HG03457 (cell line): ENCODE data around the gene QRICH2.
"Not testable (repeated sequence)": the region's sequence is repeated elsewhere in the genome, so short reads cannot be mapped to it uniquely, and the experiment has no call there.

ENCODE experiments used
- ATAC-seq: cut with Tn5 transposase; IDR thresholded peaks from one replicate; pipeline ENCODE4 v1.9.1; 2021; ENCODE audit warnings: moderate number of reproducible peaks; ENCODE audit not compliant: unreplicated experiment

The QRICH2 gene

GRCh38 chr17:76333673-76334505 is 25.8 kb upstream of the QRICH2 start:
- no peak for ATAC-seq

DNA sequence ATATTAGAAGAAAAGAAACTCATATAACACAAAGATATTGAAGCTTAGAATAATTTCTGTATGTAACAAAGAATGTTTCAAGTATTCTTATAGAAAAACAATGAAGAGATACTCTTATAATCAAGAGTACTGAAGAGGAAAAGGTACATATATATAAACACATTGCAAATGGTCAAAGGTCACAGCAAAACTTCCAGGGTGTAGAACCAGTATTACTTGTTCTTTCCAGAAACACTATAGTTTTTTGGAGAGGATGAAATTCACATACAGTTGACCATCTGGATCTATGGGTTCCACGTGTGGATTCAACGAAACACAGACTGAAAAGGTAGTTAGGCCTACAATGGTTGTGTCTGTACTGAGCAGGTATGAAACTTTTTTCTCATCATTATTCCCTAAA is 23.0 kb upstream of the QRICH2 start:
- no peak for ATAC-seq

DNA sequence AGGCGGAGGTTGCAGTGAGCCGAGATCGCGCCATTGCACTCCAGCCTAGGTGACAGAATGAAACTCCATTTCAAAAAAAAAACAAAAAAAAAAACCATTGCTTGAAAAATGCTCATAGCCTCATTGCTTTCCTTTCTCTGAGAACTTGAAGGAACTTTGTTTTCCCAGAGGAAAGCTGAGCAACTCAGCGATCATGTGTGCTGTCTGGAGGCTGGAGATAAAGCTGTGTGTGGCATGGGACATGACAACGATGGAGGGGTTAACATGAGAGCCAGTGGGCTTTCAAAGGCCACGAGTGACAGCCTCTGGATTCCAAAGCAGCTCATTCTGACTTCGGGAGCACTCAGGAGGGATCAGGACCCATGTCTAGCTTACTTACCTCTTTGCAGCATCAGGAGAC is 21.6 kb upstream of the QRICH2 start:
- ATAC-seq, result no peak

GRCh38 chr17:76327696-76328095 is 19.6 kb upstream of the QRICH2 start:
- ATAC-seq, result no peak

- ATAC-seq, result no peak
These were observed 18.2 kb upstream of the QRICH2 start for GRCh38 chr17:76326306-76326705.

- no peak for ATAC-seq
These were observed 10.5 kb upstream of the QRICH2 start for GRCh38 chr17:76318586-76318985.

DNA sequence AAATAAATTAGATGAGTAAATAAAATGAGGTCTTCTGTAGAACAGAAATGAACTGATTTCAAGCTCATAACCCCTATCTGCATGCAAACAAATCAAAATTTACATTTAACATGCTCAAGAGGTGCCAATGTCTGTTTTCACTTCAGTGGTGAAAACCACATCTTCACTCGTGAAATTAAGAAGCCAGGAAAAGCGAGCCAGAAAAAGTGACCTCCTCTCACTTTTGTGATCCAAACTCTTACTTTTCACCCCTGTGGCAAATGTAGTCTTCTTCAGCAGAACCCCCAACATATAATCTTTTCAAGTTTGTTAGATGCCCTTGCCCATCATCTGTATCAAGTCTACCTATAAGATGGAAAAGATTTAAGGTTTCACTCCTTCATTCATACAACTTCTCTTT is 9.5 kb upstream of the QRICH2 start:
- no peak for ATAC-seq

GRCh38 chr17:76314392-76315227 is 6.5 kb upstream of the QRICH2 start:
- no peak for ATAC-seq

GRCh38 chr17:76312735-76313134 is 4.7 kb upstream of the QRICH2 start:
- no peak for ATAC-seq

DNA sequence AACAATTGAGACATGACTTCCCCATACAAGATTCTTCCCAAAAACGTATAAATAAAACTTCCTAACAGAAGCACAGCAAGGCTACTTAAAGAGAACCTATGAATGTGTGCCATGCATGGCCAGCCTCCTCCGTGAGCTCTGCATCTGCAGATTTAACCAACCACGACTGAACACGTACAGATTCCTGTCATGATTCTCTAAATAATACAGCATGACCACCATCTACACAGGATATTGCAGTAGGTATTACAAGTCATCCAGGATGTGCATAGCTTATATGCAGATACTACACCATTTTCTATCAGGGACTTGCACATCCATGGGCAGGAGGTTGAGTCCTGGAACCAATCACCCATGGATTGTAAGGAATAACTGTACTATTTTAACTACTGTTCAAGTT is 1.4 kb upstream of the QRICH2 start:
- ATAC-seq, result no peak

DNA sequence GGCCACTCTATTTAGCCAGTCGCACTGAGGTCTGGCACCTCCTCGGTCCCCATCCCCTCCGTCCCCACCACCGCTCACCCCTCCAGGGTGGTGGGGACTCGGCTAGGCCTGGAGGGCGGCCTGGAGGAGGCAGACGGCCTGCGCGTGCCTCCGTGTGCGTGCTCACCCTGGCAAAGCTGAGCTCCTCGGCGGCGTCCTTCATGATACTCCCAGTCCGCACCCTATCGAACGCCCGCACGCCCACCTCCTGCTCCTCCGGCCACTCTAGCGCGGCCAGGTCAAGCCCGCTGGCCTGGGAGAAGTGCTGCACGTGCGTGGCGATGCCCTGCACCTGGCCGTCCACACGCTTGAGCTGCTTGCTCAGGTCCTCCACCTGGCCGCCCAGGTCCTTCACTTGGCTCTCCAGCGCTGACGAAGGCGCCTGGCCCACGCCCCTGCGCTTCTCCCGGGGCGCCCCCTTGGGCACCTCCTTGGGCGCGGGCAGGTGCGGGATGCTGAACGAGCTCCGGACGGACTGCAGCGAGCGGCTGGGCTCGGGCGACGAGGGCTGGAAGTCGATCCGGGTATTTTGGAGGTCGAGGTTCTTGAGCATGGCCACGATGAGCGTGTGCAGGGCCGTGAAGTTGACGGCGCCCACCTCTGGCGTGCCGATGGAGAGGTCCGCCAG is 644 bp downstream of the QRICH2 start:
- ATAC-seq, result no peak

- ATAC-seq, result not testable (repeated sequence)
These were observed 3.0 kb downstream of the QRICH2 start for GRCh38 chr17:76305135-76305454.

DNA sequence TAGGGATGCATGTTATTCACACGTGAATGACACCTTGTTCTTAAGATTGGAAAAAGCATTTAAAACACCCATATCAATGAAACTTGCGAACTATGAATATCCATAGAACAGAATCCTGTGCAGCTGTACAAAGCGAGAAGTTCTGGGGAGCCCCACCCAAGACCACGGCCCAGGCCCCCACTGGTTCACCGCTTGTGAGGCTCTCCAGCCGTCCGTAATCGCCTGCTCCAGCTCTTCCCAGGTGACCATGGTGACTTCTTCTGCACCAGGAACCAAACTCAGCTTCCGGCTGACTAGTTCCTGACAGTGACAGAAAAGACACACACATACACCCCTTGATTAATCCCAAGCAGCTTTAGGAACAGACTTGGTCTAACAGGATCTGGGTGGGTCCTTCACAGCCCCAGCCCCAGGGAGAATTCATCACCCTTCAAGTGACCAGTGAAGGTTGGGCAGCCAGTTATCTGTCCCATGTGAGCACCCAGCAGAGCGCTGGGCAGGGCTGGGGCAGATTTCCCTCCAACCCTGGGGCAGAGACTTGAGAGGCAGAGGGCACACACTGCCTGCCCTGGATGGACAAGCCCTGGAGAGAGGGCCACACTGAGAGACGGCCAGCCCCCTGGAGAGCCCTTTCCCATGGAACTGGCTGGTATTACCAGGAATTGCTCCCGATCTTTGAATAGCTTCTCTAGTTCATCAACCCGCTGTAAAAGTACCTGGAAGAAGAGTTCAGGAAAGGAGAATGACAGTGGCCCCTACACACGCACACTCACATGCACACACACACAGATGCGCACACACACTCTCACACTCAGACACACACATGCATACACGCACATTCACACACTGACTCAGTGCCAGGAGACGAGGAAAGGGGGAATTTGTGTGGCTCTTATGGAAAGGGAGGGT is 3.6 kb downstream of the QRICH2 start:
- no peak for ATAC-seq

DNA sequence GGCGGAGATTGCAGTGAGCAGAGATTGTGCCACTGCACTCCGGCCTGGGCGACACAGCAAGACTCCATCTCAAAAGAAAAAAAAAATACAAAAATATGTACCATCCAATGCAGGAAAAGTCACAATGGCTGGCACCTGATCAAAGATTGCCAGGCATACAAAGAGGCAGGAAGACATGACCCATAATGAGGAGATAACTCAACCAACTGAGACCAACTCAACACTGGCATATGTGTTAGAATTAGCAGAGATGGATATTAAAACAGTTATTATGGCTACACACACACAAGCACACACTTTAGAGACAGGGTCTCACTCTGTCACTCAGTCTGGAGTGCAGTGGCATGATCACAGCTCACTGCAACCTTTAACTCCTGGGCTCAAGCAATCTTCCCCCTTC is 10.6 kb downstream of the QRICH2 start:
- ATAC-seq, result no peak

- ATAC-seq, result no peak
These were observed 11.2 kb downstream of the QRICH2 start for GRCh38 chr17:76296889-76297288.

- no peak for ATAC-seq
These were observed 11.9 kb downstream of the QRICH2 start for GRCh38 chr17:76296186-76296585.

- no peak for ATAC-seq
These were observed 15.0 kb downstream of the QRICH2 start for GRCh38 chr17:76293106-76293505.

- ATAC-seq, result no peak
These were observed 15.5 kb downstream of the QRICH2 start for GRCh38 chr17:76292567-76292966.

DNA sequence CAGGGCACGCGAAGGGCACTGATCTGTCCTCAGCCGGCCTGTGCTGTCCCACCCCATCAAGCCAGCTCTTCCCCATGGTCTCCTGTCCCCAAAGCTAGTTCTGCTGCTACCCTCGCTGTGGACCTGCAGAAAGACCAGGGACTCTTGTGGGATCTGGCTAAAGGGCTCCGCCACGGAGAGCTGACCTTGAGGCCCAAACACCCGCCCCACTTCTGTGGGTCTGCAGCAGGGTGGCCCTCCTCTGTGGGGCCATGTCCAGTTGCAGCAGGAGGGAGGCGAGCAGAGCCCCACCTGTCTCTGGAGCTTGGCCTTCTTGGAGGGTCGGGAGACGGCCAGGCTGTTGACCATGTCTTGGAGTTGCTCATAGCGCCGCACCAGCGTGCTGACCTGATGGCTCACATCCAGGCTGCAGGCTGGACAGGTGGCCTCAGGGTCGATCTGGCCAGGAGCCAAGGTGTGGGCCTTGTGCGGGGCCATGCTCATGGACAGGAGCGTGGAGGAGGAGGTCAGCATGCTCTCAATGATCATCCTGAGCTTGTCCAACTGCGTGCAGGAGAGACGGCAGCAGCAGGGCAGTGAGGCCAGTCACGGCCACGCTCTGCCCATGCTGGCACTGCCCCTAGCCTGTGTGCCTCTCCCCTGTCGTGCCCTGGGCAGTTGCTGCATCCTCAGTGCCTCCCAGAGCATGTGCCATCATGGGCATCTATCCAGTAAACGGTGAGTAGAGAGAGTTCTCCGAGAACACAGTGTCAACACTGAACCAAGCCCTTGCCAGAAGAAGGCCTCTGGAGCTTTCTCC is 26.3 kb downstream of the QRICH2 start:
- ATAC-seq, result no peak

DNA sequence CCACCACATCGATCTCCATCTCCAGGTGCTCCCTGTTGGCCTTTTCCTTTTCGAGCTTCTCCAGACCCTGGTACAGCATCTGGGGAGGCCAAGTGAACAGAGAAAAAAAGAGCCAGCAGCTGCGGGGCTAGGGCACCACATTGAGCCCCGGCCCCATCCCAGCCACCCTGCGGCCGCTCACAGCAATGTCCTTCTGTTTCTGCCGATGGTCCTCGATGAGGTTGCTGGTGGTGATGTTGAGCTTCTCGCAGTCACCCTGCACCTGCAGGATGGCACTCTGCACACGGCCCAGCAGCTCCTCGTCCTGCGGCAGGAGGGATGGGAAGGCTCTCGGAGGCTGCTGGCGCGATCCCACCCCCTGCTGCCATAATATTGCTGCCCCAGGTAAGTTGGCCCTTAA is 27.4 kb downstream of the QRICH2 start:
- no peak for ATAC-seq
